GM12864 (cell line): ENCODE data around the gene HDHD3.

Source experiments
- DNase-seq: peaks from one replicate; pipeline ENCODE4 v3.0.0-alpha.2; 2011; ENCODE audit warnings: low read depth
- H3K4me3 ChIP-seq: 2 replicates; pipeline ENCODE4 v1.5.1; 2011; ENCODE audit warnings: mild to moderate bottlenecking, low read depth, low read length, control low read depth
- TF ChIP-seq, protein P1 (sequence below): IDR thresholded peaks from 2 replicates; pipeline ENCODE4 v1.5.1; 2011; ENCODE audit warnings: low read depth, mild to moderate bottlenecking, moderate library complexity, low read length, control low read depth, inconsistent platforms; ENCODE audit errors: missing control alignments

The HDHD3 gene

DNA sequence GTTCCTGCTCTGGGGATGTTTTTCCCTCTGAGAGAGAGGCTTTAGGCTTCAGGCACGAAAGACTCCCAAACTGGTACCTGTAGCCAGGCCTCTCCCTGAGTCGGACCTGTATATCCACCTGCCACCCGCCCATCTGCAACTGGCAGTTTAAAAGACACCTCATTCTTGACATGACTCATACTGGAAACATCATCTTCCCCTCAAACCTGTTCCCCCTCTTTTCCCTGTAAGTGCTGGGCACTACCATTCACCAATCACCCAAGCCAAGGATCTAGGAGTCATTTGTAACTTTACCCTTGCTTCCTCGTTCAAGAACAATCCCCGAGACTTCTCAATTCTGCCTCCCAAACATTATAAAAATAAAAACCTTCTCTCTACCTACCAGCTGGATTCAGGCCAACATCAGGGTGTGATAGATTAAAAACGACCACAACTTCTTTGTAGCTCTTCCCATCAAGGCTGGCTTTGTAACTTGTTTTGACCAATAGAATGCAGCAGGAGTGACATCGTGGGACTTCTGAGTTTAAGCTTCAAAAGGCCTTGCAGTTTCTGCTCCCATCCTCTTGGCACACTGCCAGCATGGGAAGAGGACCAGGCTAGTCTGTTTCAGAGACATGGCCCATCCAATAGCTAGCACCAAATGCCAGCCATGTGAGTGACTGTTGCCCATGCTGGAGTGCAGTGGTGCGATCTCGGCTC is 34.9 kb downstream of the HDHD3 start:
- TF ChIP-seq, protein P1, sequence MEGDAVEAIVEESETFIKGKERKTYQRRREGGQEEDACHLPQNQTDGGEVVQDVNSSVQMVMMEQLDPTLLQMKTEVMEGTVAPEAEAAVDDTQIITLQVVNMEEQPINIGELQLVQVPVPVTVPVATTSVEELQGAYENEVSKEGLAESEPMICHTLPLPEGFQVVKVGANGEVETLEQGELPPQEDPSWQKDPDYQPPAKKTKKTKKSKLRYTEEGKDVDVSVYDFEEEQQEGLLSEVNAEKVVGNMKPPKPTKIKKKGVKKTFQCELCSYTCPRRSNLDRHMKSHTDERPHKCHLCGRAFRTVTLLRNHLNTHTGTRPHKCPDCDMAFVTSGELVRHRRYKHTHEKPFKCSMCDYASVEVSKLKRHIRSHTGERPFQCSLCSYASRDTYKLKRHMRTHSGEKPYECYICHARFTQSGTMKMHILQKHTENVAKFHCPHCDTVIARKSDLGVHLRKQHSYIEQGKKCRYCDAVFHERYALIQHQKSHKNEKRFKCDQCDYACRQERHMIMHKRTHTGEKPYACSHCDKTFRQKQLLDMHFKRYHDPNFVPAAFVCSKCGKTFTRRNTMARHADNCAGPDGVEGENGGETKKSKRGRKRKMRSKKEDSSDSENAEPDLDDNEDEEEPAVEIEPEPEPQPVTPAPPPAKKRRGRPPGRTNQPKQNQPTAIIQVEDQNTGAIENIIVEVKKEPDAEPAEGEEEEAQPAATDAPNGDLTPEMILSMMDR: no peak
- H3K4me3 ChIP-seq: no peak overlapping the region
- no peak for DNase-seq

DNA sequence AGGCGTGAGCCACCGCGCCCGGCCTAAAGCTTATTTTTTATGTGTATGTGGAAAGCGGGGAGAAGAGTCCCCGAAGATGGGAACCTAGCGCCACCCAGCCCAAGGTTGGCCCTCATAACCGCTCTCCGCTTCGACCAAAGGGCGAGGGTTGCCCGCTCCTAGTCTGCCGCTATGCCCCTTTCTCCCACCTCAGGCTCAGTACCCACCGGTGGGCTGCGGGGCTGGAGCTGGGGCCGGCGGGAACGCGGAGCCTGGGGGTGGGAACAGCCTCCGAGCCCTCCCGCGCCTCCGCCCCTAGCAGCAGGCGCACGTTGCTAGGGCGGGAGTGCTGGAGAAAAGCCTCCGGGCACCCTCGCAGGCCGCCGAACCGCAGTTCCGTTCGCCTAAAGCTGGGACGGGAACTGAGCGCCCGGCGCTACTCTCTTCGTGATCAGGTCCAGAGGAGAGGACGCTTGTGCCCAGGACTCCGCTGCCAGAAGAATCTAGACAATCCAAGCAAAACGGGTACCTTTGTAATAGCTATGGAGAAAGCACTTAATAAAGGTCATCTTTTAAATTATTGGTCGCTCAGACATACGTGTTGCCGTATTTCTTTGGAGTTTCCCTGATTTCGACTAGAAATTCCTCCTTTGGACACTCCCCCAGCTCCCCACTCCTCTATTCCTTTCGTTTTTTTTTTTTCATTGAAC is 36.6 kb downstream of the HDHD3 start, which contains the start of gene WDR31:
Gene WDR31 (minus strand): TSS at position 265 of the 689 bp plus-strand sequence. CDS start 8,253 bp downstream, outside the sequence.
- TF ChIP-seq, protein P1: no peak
- peak within 1 kb of the TSS; percentile 69 for H3K4me3 ChIP-seq
- DNase-seq: peak; percentile 68

DNA sequence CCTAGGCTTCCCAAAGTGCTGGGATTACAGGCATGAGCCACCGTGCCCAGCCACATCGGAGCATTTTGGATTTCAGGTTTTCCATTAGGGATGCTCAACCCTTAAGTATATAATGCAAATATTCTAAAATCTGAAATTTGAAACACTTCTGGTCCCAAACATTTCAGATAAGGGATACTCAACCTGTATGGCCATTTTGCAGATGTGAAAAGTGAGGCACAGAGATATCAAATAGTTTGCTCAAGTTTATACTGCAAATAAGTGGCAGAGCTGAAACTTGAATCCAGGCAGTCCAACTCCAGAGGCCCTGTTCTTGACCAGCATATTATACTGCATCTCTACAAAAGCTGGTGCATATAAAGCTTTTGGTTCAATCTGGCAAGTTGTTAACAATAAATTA is 39.1 kb downstream of the HDHD3 start:
- DNase-seq: no peak
- TF ChIP-seq, protein P1: no peak
- no peak overlapping the region for H3K4me3 ChIP-seq

DNA sequence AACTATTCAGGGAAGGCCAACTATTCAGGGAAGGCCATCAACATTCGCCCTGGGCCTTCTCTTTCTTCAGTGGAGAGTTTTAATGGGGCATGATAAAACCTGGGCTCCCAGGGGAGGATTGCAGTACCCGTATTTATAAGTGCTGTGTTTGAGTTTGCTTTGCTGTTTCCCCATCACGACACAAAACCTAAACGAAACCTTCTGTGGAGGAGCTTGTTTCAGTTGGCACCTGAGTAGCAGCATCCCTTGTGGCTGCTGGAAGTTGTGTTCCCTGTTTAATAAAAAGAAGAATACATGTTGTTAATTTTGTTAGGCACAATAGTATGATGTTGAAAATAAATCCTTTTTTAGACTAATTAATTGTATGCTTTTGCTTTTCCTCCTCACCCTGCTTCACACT is 45.0 kb downstream of the HDHD3 start:
- no peak overlapping the region for H3K4me3 ChIP-seq
- TF ChIP-seq, protein P1: no peak
- DNase-seq: no peak

DNA sequence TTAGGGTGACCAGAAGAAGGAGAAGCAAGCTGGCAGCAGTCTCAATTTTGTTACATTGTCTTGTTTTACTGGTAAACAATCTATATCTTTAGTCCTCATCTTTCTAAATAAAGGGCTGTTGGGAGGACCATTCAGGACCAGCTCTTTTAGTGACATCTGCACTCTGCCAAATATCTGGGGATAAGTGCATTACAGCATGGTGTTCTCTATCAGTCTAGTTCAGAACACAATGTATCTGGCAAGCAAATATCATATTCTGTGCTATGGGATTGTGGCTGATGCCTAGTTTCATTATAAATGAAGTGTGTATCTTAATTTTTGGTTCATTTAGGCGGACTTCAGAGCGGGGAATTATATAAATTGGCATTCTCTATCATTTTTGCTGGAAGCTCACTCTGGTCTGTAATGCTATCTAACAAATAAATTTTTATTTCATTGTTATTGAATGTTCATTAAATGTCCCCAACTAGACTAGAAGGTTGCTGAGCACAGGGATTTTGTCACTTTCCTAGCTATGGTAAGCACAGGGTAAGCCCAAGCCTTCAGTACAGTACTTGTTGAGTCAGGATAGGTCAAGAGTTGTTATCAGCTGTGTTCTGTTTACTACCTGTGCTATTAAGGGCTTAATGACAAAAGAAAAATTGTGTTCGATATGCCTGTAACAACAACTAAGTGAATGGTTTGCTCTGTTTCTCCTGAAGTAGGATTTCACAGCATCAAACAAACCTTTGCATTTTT is 48.6 kb downstream of the HDHD3 start:
- DNase-seq: no peak
- TF ChIP-seq, protein P1: no peak
- H3K4me3 ChIP-seq: no peak overlapping the region

DNA sequence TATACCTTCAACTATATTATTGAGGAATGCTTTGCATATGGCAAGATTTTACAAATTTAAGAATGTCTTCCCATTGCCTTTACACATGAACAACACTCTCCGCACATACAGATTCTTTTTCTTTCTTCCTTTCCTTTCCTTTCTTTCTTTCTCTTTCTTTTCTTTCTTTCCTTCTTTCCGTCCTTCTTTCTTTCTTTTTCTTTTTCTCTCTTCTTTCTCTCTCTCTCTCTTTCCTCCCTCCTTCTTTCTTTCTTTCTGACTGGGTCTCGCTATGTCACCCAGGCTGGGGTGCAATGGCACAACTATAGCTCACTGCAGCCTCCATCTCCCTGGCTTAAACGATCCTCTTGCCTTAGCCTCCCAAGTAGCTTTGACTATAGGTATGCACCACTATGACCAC is 50.6 kb downstream of the HDHD3 start:
- TF ChIP-seq, protein P1: no peak
- DNase-seq: no peak

More for the DNA sequence above, 50.6 kb downstream of the HDHD3 start:
- H3K4me3 ChIP-seq: no peak overlapping the region
